T-helper 22 cell (primary cell): ENCODE results near the gene TMEM53.

Source experiments
- DNase-seq: peaks from one replicate; pipeline ENCODE4 v3.0.0-alpha.2; 2020; ENCODE audit warnings: low read depth

The TMEM53 gene

GRCh38 chr1:44698138-44698537, 23.9 kb upstream of the TMEM53 start:
- DNase-seq: no peak

GRCh38 chr1:44696789-44697345, 22.6 kb upstream of the TMEM53 start:
- no peak for DNase-seq

GRCh38 chr1:44696101-44696500, 21.8 kb upstream of the TMEM53 start:
- no peak for DNase-seq

GRCh38 chr1:44695671-44696070, 21.4 kb upstream of the TMEM53 start:
- DNase-seq: no peak

- DNase-seq: no peak
These were observed 20.7 kb upstream of the TMEM53 start for GRCh38 chr1:44694863-44695478.

- DNase-seq: no peak
These were observed 19.6 kb upstream of the TMEM53 start for GRCh38 chr1:44693900-44694299.

GRCh38 chr1:44693159-44693558, 18.9 kb upstream of the TMEM53 start:
- DNase-seq: no peak

GRCh38 chr1:44689447-44689765, 15.1 kb upstream of the TMEM53 start:
- DNase-seq: no peak

- no peak for DNase-seq
These were observed 14.6 kb upstream of the TMEM53 start for GRCh38 chr1:44688760-44689446.

- no peak for DNase-seq
These were observed 11.6 kb upstream of the TMEM53 start for GRCh38 chr1:44685881-44686280.

- no peak for DNase-seq
These were observed 10.9 kb upstream of the TMEM53 start for GRCh38 chr1:44685218-44685617.

- DNase-seq: no peak
These were observed 10.2 kb upstream of the TMEM53 start for GRCh38 chr1:44684525-44684924.

GRCh38 chr1:44682883-44683265, 8.6 kb upstream of the TMEM53 start:
- DNase-seq: no peak

GRCh38 chr1:44681905-44682882, 7.9 kb upstream of the TMEM53 start:
- no peak for DNase-seq

GRCh38 chr1:44679468-44679867, 5.2 kb upstream of the TMEM53 start:
- DNase-seq: no peak

GRCh38 chr1:44678626-44679025, 4.3 kb upstream of the TMEM53 start:
- no peak for DNase-seq

GRCh38 chr1:44678120-44678519, 3.8 kb upstream of the TMEM53 start:
- DNase-seq: no peak

- DNase-seq: no peak
These were observed 3.0 kb upstream of the TMEM53 start for GRCh38 chr1:44677201-44677766.

GRCh38 chr1:44676484-44677200, 2.4 kb upstream of the TMEM53 start:
- DNase-seq: no peak

- no peak for DNase-seq
These were observed 905 bp upstream of the TMEM53 start for GRCh38 chr1:44675186-44675585.

- no peak for DNase-seq
These were observed 587 bp downstream of the TMEM53 start for GRCh38 chr1:44673675-44674112.
